Calu3 (cell line): Measurements from ENCODE around the gene SORBS2. TPM values are rescaled to one million over a fixed set of nuclear protein-coding genes. Genes with fewer than 3 reads are reported as not detected.

Experiments used
- BruUV-seq: library from RNA; stranded (reverse); fragments of 400-500 nt; replicated peaks from 2 replicates; lab custom pipeline; 2021; lab: Mats Ljungman, UMichigan
- CTCF ChIA-PET: fragments of 300-600 bp; sonication (Branson Sonifier 250); formaldehyde crosslinking; loops from one replicate; lab custom pipeline; 2022; ENCODE audit warnings: antibody characterized with exemption; lab: Charles Lee
- DNase-seq: peaks from one replicate; pipeline ENCODE4 v3.0.0; 2022
- H3K27ac Mint-ChIP-seq: one replicate; pipeline ENCODE4 v1.8.0; 2022; ENCODE audit warnings: mixed read lengths; ENCODE audit not compliant: unreplicated experiment
- H3K27me3 Mint-ChIP-seq: one replicate; pipeline ENCODE4 v1.8.0; 2022; ENCODE audit warnings: mixed read lengths; ENCODE audit not compliant: unreplicated experiment
- H3K36me3 Mint-ChIP-seq: one replicate; pipeline ENCODE4 v1.8.0; 2022; ENCODE audit warnings: mild to moderate bottlenecking, moderate library complexity, mixed read lengths; ENCODE audit not compliant: insufficient read depth, unreplicated experiment
- H3K4me1 Mint-ChIP-seq: one replicate; pipeline ENCODE4 v1.8.0; 2022; ENCODE audit warnings: mild to moderate bottlenecking, low read depth, mixed read lengths; ENCODE audit not compliant: unreplicated experiment
- H3K4me3 Mint-ChIP-seq: one replicate; pipeline ENCODE4 v1.8.0; 2022; ENCODE audit warnings: mild to moderate bottlenecking, low read depth, moderate library complexity, mixed read lengths; ENCODE audit not compliant: unreplicated experiment
- H3K9me3 Mint-ChIP-seq: one replicate; pipeline ENCODE4 v1.8.0; 2022; ENCODE audit warnings: low read depth, mixed read lengths; ENCODE audit not compliant: unreplicated experiment
- intact Hi-C: fragments of 100-400 bp; cut with micrococcal nuclease; formaldehyde crosslinking; loops from one replicate; pipeline ENCODE4 v1.10.0; 2022; ENCODE audit not compliant: unreplicated experiment
- total RNA-seq: library from RNA; stranded (reverse); gene quantifications from 2 replicates; pipeline ENCODE4 v1.2.3, GENCODE V29; 2022
- TF ChIP-seq, protein P1 (sequence below): fragments of 200-600 bp; IDR thresholded peaks from one replicate; pipeline ENCODE4 v1.8.0; 2022; ENCODE audit warnings: antibody characterized with exemption; ENCODE audit not compliant: unreplicated experiment

The SORBS2 gene
- total RNA-seq, 1 experiment from 2014 or later, result 52.8 TPM

DNA sequence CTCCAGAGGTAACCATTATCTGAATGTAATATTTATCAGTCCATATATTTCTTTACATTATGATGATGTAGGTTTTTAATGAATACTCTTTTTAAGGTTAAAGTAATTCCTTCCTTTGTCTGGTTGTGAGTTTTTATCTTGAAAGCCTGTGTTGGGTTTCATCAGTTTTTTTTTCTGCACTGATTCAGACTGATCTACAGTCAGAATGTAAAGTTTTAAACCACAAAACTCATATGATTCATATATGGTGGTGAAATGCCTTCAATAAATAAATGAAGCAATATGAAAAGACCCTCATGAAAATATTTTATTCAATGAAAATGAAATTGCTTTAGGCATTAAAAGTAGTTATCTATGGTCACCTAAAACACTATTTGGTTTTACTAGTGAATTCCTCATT, 47.1 kb downstream of the SORBS2 start:
- intact Hi-C loops, result no loop called here
- no peaks in the 10 kb centered on the region for H3K36me3 Mint-ChIP-seq
- CTCF ChIA-PET, result no interaction called here
- no peak for DNase-seq
- no peak overlapping the region for H3K27ac Mint-ChIP-seq
- TF ChIP-seq, protein P1, sequence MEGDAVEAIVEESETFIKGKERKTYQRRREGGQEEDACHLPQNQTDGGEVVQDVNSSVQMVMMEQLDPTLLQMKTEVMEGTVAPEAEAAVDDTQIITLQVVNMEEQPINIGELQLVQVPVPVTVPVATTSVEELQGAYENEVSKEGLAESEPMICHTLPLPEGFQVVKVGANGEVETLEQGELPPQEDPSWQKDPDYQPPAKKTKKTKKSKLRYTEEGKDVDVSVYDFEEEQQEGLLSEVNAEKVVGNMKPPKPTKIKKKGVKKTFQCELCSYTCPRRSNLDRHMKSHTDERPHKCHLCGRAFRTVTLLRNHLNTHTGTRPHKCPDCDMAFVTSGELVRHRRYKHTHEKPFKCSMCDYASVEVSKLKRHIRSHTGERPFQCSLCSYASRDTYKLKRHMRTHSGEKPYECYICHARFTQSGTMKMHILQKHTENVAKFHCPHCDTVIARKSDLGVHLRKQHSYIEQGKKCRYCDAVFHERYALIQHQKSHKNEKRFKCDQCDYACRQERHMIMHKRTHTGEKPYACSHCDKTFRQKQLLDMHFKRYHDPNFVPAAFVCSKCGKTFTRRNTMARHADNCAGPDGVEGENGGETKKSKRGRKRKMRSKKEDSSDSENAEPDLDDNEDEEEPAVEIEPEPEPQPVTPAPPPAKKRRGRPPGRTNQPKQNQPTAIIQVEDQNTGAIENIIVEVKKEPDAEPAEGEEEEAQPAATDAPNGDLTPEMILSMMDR, result no peak
- no peaks in the 10 kb centered on the region for H3K9me3 Mint-ChIP-seq
- peaks cover 17% of the 10 kb centered on the region for H3K4me1 Mint-ChIP-seq
- BruUV-seq, result no TSS peak
- no peak overlapping the region for H3K4me3 Mint-ChIP-seq
- no peaks in the 10 kb centered on the region for H3K27me3 Mint-ChIP-seq

DNA sequence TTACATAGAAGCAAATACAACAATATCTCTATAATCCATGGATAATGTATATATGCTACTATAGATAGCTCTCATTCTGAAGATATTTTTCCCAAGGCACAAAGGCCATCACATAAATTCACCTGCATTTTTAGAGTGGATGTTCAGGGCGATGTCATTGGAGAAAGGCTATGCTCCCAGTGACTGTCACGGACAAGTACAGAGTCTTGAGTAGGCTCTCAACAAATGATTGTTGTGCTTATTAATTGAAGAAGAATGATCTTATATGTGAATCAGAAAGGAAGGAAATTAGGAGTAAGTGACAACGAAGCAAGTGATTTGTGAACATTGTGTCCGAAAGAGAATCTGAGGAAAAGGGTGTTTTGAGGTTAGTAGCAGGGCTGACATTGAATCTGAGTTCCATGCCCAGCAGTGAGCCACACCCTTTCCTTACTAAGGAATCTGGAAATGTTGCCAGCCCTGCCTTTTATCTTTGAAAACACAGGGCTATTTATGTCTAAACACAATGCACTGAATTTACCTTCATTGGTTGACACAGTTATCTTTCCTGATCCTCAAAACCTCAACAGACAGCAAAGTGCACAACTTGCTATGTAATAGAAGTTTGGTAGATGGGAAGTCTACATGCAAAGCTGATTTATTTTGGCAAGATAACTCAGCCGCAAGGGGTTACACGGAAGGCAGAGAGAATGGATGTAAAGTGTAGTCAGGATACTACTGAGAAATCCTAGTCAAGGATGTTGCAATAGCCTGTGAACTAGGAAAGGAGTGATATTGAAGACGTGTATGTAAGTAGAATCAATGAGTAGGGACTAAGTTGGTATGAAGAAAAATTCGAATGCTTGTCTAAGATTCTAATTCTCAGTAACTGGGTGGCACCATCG, 50.4 kb downstream of the SORBS2 start:
- intact Hi-C loops, result no loop called here
- TF ChIP-seq, protein P1, result no peak
- no TSS peak for BruUV-seq
- H3K4me1 Mint-ChIP-seq, result peaks cover 17% of the 10 kb centered on the region
- H3K36me3 Mint-ChIP-seq, result no peaks in the 10 kb centered on the region
- no peaks in the 10 kb centered on the region for H3K27me3 Mint-ChIP-seq
- no peaks in the 10 kb centered on the region for H3K9me3 Mint-ChIP-seq
- peak overlapping the region; percentile 16 for H3K4me3 Mint-ChIP-seq
- no peak for DNase-seq
- H3K27ac Mint-ChIP-seq, result peak overlapping the region; percentile 74
- CTCF ChIA-PET, result no interaction called here

DNA sequence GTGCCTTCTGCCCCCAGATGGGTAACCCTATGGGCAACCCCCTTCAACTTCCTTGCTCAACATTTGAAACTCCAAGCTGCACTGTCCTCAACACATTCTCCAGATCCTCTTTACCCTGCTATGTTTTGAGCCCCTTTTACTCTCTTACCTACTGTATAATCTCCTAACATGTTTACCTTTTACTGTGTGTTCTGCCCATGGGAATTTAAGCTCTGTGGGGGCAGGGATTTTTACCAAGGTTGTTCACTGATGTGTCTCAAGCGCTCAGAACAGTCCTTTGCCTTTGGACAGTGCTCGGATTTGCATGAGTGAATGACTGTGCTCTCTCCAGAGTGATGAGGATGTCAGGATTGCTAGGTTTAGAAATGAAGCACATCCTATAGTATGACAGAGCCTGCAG, 53.2 kb downstream of the SORBS2 start:
- no peak for DNase-seq
- CTCF ChIA-PET, result no interaction called here
- H3K4me3 Mint-ChIP-seq, result no peak overlapping the region
- TF ChIP-seq, protein P1, result no peak
- H3K27ac Mint-ChIP-seq, result no peak overlapping the region
- BruUV-seq, result no TSS peak
- no peaks in the 10 kb centered on the region for H3K36me3 Mint-ChIP-seq
- intact Hi-C loops, result no loop called here
- H3K27me3 Mint-ChIP-seq, result no peaks in the 10 kb centered on the region
- H3K9me3 Mint-ChIP-seq, result no peaks in the 10 kb centered on the region
- H3K4me1 Mint-ChIP-seq, result peaks cover 33% of the 10 kb centered on the region

DNA sequence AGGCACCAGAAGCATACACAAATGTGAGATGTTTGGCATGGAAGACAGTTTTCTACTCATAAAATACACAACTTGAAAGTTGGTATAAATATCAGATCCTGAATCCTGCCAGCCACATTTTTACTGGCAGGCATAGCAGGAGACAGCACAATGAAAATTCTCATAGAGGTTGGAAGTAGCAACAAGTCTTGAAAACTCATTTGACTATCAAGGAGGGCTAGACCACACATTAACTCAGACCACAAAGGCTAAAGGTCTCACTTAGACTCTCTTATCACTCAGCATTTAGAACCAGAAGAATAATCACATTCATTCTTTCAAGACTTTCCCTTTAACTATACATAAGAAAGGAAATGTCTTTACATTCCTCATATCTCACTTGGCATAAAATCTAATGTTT, 56.5 kb downstream of the SORBS2 start:
- TF ChIP-seq, protein P1, result no peak
- no peaks in the 10 kb centered on the region for H3K27me3 Mint-ChIP-seq
- H3K27ac Mint-ChIP-seq, result no peak overlapping the region
- intact Hi-C loops, result loop anchor here (2.0 kb wide), 1 partner anchor 37 kb away; no protein-coding TSS in a partner anchor
- no peak for DNase-seq
- no peaks in the 10 kb centered on the region for H3K36me3 Mint-ChIP-seq
- no peaks in the 10 kb centered on the region for H3K9me3 Mint-ChIP-seq
- H3K4me3 Mint-ChIP-seq, result no peak overlapping the region
- CTCF ChIA-PET, result interaction anchor here (0.6 kb wide), 1 partner anchor 140 kb away, joined by 3 read pairs; no protein-coding TSS in a partner anchor
- BruUV-seq, result no TSS peak
- peaks cover 16% of the 10 kb centered on the region for H3K4me1 Mint-ChIP-seq
